GDM1 (cell line): Measurements from ENCODE around the gene RPTOR.
A peak's percentile ranks its signal among the peaks of the same experiment; 100 is the strongest.

Experiments used
- DNase-seq: peaks from one replicate; lab custom pipeline; 2025; lab: John Stamatoyannopoulos, UW

The RPTOR gene

GRCh38 chr17:80878876-80879722 lies 334.5 kb downstream of the RPTOR start:
- no peak for DNase-seq

- DNase-seq = no peak
Measured at GRCh38 chr17:80879723-80880647, 335.3 kb downstream of the RPTOR start.

- DNase-seq = no peak
Measured at GRCh38 chr17:80880648-80880985, 336.0 kb downstream of the RPTOR start.

GRCh38 chr17:80881306-80881705 lies 336.7 kb downstream of the RPTOR start:
- no peak for DNase-seq

GRCh38 chr17:80882323-80882722 lies 337.7 kb downstream of the RPTOR start:
- no peak for DNase-seq

- DNase-seq = no peak
Measured at GRCh38 chr17:80882926-80883685, 338.5 kb downstream of the RPTOR start.

- DNase-seq = no peak
Measured at GRCh38 chr17:80883831-80884735, 339.4 kb downstream of the RPTOR start.

- no peak for DNase-seq
Measured at GRCh38 chr17:80884811-80885210, 340.2 kb downstream of the RPTOR start.

- DNase-seq = no peak
Measured at GRCh38 chr17:80885947-80886582, 341.4 kb downstream of the RPTOR start.

- DNase-seq = no peak
Measured at GRCh38 chr17:80886641-80887573, 342.3 kb downstream of the RPTOR start.

- no peak for DNase-seq
Measured at GRCh38 chr17:80887639-80888175, 343.1 kb downstream of the RPTOR start.

- DNase-seq = no peak
Measured at GRCh38 chr17:80888276-80889160, 343.9 kb downstream of the RPTOR start.

- no peak for DNase-seq
Measured at GRCh38 chr17:80889231-80890195, 344.9 kb downstream of the RPTOR start.

- DNase-seq = no peak
Measured at GRCh38 chr17:80890196-80890920, 345.7 kb downstream of the RPTOR start.

- no peak for DNase-seq
Measured at GRCh38 chr17:80890921-80891396, 346.3 kb downstream of the RPTOR start.

GRCh38 chr17:80891397-80892018 lies 346.9 kb downstream of the RPTOR start:
- peak; percentile 64 for DNase-seq
